Measurements from ENCODE around the gene STX11. TPM values are rescaled to one million over a fixed set of nuclear protein-coding genes. Genes with fewer than 3 reads are reported as not detected.
A peak's percentile ranks its signal among the peaks of the same experiment; 100 is the strongest.

Gene STX11
- total RNA-seq, 1 donor from 2014 or later, result not detected

DNA sequence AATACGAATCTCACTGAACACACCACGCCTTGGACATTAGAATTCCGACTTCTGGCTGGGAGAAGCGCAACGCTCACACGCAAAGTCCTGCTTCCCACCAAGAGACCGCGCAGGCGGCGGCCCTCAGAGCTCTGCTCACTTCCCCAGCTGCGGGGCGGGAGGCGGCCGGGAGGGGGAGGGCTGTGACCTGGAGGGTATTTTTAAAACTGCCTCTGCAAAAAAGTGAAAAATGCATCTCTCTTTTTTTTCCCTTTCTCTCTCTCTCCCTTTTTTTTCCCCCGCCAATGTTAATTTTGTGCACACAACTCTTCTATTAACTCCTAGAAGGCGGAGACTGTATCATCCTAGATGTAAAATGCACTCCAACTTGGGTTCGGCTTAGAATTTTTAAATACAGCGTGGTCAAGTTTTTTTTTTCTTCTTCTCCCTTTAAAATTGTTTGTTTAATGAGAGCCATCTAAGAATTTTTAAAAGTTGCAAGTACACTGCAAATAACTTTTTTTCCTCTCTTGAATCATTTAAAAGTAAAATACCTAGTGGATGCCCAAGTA lies 66.4 kb downstream of the STX11 start:
- peaks cover 34% of the 10 kb centered on the region for H3K4me1 Mint-ChIP-seq

DNA sequence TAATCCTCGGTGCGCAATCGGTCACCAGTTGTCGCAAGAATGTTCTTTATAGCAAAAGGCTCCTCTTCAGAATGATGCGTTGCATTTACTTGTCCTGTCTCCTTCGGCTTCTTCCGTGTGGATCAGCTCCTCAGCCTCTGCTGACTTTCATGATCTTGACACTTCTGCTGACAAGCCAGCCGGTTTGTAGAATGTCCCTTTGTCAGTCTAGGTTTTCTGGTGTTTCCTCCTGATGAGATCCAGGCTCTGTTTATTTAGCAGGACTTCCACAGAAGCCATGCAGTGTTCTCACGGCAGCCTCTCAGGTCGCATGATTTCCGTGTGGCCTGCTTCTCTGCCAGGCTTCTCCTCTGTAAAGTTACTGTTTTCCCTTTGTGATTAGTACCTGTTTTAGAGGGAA lies 66.9 kb downstream of the STX11 start:
- Mint-ChIP-seq H3K27ac (ENCODE audit: unreplicated experiment) (no peak overlapping the region), H3K4me1 (peaks cover 34% of the 10 kb centered on the region), H3K9me3 (peaks cover 3% of the 10 kb centered on the region), H3K4me3 (peak overlapping the region; percentile 88), H3K27me3 (ENCODE audit: low read depth) (peaks cover 16% of the 10 kb centered on the region), H3K36me3 (ENCODE audit: low read depth) (peaks cover 3% of the 10 kb centered on the region)
- DNase-seq (ENCODE audit: low read depth, low spot score), result no peak
- TF ChIP-seq, protein P1, sequence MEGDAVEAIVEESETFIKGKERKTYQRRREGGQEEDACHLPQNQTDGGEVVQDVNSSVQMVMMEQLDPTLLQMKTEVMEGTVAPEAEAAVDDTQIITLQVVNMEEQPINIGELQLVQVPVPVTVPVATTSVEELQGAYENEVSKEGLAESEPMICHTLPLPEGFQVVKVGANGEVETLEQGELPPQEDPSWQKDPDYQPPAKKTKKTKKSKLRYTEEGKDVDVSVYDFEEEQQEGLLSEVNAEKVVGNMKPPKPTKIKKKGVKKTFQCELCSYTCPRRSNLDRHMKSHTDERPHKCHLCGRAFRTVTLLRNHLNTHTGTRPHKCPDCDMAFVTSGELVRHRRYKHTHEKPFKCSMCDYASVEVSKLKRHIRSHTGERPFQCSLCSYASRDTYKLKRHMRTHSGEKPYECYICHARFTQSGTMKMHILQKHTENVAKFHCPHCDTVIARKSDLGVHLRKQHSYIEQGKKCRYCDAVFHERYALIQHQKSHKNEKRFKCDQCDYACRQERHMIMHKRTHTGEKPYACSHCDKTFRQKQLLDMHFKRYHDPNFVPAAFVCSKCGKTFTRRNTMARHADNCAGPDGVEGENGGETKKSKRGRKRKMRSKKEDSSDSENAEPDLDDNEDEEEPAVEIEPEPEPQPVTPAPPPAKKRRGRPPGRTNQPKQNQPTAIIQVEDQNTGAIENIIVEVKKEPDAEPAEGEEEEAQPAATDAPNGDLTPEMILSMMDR (conservative IDR thresholded peaks at IDR 0.05), result no peak

More for the DNA sequence above, 66.4 kb downstream of the STX11 start:
- H3K27ac Mint-ChIP-seq (ENCODE audit: unreplicated experiment), result peak overlapping the region; percentile 69
- peaks cover 16% of the 10 kb centered on the region for H3K27me3 Mint-ChIP-seq (ENCODE audit: low read depth)
- TF ChIP-seq, protein P1 (conservative IDR thresholded peaks at IDR 0.05), result no peak
- H3K4me3 Mint-ChIP-seq, result peak overlapping the region; percentile 88
- H3K9me3 Mint-ChIP-seq, result peaks cover 3% of the 10 kb centered on the region
- no peak for DNase-seq (ENCODE audit: low read depth, low spot score)
- peaks cover 3% of the 10 kb centered on the region for H3K36me3 Mint-ChIP-seq (ENCODE audit: low read depth)

DNA sequence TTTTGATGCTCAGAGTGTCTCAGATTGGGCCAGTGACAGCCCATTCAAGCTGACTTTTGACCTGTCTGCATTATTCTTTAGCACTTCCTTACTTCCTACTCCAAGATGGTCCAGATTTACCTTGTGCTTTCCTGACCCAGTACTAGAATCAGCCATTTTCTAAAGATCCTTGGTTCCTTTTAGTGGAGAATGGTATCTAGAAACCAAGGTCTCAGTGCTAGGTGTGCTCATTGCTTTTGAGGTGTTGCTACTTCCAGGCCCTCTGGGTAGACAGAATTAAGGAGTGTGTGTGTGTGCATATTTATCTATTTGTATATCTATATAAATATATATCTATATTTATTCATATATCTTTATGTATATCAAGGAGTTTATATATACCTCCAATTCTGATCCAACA lies 67.5 kb downstream of the STX11 start:
- DNase-seq (ENCODE audit: low read depth, low spot score), result no peak
- peaks cover 3% of the 10 kb centered on the region for H3K9me3 Mint-ChIP-seq
- H3K36me3 Mint-ChIP-seq (ENCODE audit: low read depth), result peaks cover 3% of the 10 kb centered on the region
- peak overlapping the region; percentile 88 for H3K4me3 Mint-ChIP-seq
- H3K27ac Mint-ChIP-seq (ENCODE audit: unreplicated experiment), result no peak overlapping the region
- TF ChIP-seq, protein P1 (conservative IDR thresholded peaks at IDR 0.05), result no peak
- H3K4me1 Mint-ChIP-seq, result peaks cover 34% of the 10 kb centered on the region
- peaks cover 16% of the 10 kb centered on the region for H3K27me3 Mint-ChIP-seq (ENCODE audit: low read depth)

DNA sequence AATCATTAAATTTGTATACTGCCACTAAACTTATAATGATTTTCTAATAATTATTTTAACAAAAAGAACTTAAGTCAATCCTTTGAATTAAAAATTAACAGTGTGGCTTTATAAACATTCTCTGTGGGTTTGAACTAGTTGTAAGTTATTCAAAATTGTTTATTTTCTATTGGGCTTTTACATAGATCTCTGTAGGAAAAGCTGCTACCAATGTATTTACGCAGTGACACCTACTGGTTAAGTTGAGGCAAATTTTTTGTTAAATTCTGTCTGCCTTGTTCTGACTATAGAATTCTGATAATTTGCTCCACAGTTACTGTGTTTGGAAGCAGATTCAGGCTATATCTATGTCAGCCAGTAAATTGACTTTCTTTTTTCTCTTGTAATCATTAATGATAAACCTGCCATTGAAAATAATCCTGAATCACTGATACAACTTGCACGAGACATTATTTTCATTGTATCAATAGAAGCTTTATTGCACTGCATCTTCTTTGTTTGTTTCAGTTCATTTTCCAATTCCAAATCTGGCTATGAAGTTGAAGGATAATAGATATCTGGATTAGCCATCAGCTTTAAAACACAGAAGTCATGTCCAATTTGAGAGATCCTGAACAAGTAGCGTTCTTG lies 68.9 kb downstream of the STX11 start:
- H3K36me3 Mint-ChIP-seq (ENCODE audit: low read depth), result peaks cover 3% of the 10 kb centered on the region
- H3K9me3 Mint-ChIP-seq, result peaks cover 3% of the 10 kb centered on the region
- H3K27ac Mint-ChIP-seq (ENCODE audit: unreplicated experiment), result no peak overlapping the region
- H3K4me1 Mint-ChIP-seq, result peaks cover 34% of the 10 kb centered on the region
- DNase-seq (ENCODE audit: low read depth, low spot score), result no peak
- peaks cover 16% of the 10 kb centered on the region for H3K27me3 Mint-ChIP-seq (ENCODE audit: low read depth)
- peak overlapping the region; percentile 48 for H3K4me3 Mint-ChIP-seq
- TF ChIP-seq, protein P1 (conservative IDR thresholded peaks at IDR 0.05), result peak; percentile 75

DNA sequence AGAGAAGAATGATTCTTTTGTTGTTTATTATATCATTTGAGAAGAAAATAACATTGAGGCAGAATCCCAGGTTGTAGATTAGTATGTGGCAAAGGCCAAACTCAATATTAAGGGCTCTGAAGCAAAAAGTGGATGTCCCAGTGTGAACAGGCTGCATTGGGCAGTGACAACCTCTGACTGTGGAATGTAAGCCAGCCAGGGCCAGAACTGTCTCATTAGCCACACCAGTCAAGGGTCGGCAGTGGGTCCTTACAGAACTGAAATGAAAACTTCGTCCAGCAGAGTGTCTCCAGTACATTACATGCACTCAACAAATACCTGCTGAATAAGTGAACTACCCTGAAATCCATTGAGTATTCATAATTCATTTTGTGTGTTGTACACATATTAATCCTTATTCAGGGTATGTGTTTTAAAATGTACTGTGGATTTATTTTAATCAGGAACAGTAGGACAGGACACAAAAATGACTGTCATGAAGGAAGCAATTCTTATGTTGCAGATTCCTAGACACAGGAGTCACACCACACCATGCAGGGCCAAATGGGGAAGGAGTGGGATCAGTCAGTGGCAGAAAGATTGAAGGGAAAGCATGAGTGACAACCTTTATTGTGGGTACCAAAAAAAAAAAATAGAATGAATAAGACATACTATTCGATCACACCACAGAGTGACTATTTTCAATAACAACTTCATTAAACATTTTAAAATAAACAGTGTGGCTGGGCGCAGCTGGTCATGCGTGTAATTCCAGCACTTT lies 69.9 kb downstream of the STX11 start:
- H3K4me1 Mint-ChIP-seq, result peaks cover 31% of the 10 kb centered on the region
- peaks cover 3% of the 10 kb centered on the region for H3K36me3 Mint-ChIP-seq (ENCODE audit: low read depth)
- no peak for DNase-seq (ENCODE audit: low read depth, low spot score)
- no peak overlapping the region for H3K4me3 Mint-ChIP-seq
- H3K9me3 Mint-ChIP-seq, result peaks cover 3% of the 10 kb centered on the region
- H3K27ac Mint-ChIP-seq (ENCODE audit: unreplicated experiment), result no peak overlapping the region
- H3K27me3 Mint-ChIP-seq (ENCODE audit: low read depth), result peaks cover 16% of the 10 kb centered on the region
- TF ChIP-seq, protein P1 (conservative IDR thresholded peaks at IDR 0.05), result no peak

All from neural crest cell (in vitro differentiated cells).